ENCODE data around the gene OR4P4.

OR4P4 gene

DNA sequence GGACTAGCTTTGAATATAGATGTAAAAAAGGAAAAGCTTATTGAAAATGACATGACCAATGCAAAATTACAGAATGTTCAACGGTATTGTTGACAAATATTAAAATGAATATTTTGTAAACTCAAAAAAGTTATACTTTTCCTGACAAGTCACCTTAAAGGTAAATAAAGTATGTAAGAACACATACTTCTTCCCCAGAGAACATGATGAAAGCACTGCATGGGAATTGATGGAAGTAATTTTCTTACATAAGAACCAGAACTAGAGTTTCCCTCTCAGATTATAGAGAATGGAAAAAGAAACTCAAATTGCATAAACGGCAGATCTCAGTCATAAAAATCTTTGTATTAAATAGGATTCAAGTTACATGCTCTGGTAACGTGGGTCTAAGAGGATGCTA lies at the start of gene OR4P4:
Gene OR4P4, plus strand, starts transcription at position 301 of the 400 bp plus-strand sequence.
- no peak for DNase-seq

DNA sequence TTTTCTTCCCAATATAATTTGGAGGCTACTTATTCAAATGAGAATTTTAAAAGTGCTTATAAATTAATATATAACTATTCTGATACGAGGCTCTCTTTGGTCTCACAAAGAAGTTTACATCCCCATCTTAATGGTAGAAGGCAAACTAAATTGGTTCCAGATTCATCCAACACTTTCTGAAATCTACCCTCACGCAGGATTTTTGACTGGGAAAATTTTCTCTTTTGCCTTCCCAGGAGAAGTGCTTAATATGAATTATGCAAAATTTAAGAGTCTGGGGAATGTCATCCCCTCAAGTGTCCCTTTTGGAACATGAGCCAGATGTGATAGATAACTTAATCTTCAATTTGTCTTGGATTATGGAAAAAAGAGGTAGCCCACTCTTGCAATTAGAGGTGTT lies 27.4 kb upstream of the OR4P4 start, which contains the start of gene OR4C11:
Gene OR4C11, minus strand, starts transcription at position 101 of the 400 bp plus-strand sequence. CDS start 3,272 bp downstream, outside the sequence.
- no peak for DNase-seq

DNA sequence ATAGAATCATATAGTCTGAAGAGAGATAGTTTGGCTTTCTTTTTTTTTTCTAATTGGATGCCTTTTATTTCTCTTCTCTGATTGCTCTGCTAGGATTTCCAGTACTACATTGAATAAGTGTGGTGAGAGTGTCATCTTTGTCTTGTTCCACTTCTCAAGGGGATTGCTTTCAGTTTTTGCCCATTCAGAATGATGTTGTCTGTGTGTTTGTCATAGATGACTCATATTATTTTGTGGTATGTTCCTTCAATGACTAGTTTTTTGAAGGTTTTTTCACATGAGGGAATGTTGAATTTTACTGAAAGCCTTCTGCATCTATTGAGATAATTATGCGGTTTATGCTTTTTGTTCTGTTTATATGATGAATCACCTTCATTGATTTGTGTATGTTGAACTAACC lies 10.4 kb upstream of the OR4P4 start:
- DNase-seq: no peak

DNA sequence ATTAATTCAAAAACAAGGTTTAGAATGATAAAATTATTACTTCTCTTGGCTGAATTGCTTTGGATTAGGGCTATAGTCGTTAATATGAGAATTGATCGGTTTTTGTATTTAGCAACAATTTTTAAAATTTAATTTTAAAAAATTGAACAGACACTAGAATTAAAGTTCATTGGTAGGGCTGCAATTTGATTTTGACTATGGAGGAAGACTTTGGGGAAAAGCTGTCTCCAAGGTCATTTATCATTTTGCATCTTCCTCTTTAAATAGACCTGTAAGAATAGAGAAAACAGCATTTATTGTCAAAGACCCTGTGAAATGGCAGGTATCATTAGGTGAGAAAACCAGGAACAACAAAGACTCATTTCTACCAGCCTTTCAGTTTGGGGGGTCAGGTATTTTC lies 13.1 kb downstream of the OR4P4 start, which contains the start of gene OR4S2:
Gene OR4S2, plus strand, starts transcription at position 301 of the 400 bp plus-strand sequence. CDS start 2,577 bp downstream, outside the sequence.
- no peak for DNase-seq

DNA sequence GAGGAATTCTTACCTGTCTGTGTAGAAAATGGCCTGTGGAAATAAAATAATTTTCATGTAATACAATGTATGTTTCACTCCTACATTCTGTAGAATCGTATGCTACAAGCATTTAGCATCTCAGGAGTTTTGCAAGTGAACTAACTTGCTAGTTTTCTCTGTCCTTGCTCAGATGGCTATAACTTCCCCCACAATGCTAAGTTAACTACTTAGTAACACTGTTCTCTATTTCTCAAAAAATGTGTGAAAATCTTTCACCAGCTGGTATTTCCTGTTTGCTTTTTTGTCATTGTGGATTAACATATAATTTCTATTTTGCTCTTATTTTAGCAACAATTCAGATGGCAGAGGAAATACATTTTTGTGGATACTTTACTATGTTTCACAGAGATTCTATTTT lies 17.6 kb downstream of the OR4P4 start:
- no peak for DNase-seq

DNA sequence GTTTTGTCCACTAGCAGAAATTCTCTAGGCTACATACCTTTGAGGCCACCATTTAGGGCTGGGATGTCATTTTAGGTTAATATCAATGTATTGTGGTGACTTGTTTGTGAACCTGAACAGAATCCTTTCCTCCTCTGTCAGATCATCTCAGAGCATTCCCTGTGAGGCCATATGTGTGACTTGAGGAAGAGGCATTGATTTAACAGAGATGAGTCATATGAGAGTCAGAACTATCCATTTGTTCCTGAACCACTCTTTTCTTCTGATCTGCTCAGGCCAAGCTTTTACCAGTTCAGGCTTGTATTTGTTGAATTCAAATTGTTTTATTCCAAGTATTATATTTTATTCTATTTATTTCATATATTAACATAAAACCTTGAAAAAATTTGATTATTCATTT lies 20.2 kb downstream of the OR4P4 start:
- no peak for DNase-seq

DNA sequence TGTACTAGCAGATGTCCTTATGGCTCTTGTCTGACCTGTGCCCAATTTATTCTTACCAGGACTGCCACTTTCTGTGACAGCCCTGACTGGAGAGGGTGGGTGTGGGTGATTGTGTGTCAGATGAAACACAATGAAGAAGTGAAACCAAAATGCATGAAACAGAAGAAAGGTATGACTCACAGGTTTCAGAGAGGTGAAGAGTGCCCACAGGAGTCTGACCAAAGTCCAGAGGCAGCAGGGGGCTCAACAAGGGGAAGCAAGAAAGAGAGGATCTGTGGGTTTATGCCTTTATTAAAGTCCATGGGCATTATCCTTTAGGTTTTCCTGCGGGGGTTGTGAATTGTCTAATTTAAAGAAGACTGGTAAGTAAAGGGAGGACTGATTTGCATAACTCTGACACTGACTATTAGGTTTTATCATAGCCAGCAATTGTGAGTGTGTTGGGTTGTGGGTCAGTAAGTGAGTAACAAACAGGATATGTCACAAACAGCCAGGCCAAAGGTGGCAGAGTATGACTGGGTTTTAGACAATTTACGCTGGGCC lies 23.2 kb downstream of the OR4P4 start:
- no peak for DNase-seq

DNA sequence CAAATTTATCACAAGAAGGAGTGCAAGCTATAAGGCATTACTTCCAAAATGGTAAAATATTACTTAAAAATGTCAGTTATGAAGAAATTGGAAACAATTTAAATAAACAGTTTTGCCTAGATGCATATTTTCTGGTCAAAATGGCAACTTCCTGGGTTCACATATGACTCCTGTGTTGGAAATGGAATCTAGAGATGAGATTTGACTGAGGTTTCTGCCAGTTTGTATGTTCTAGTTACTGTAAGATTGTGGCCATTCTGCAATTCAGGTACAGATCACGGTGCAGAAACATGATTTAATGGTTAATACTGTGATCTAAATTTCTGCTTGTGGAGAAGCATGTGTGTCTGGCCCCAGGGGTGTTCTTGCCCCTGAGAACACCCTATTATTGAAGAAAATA lies 23.7 kb downstream of the OR4P4 start:
- no peak for DNase-seq

DNA sequence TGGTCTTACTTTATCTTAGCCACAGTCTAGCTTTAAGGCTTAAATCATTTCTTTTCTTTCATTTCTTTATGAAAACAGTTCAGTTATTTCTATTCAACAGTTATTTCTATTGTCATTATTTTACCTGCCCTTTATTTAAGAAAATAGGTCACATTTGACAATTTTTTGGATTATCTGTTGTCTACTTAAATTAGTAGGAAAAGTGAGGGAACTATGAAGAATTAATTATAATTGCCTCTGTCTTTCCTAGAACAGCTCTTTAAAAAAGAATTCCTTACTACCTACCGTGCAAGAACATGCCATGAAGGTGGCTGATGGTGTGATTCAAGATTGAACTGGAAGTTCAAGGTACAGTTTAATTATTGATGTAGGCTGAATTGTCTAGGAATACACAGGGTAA lies 27.0 kb downstream of the OR4P4 start, which contains the start of gene OR4C6:
Gene OR4C6, plus strand, starts transcription at position 301 of the 400 bp plus-strand sequence. CDS start 2,966 bp downstream, outside the sequence.
- DNase-seq: no peak

DNA sequence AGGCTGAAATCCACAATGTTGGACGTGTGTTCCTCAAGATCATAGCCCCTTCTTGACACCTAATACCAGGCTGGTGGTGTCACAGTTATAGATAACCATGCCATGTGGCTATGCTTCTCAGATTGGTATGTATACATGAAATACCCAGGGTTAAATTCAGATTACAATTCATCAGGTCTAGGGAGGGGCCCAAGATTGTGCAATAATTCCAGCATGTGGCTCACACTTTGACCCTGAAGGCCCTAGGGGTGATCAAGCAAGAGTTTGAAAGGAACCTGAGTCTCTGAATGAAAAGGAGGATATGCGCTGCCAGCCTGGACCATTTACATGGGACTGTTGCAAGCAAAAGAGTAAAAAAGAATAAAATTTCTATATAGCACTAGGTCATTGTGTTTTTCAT lies 34.5 kb downstream of the OR4P4 start:
- no peak for DNase-seq

DNA sequence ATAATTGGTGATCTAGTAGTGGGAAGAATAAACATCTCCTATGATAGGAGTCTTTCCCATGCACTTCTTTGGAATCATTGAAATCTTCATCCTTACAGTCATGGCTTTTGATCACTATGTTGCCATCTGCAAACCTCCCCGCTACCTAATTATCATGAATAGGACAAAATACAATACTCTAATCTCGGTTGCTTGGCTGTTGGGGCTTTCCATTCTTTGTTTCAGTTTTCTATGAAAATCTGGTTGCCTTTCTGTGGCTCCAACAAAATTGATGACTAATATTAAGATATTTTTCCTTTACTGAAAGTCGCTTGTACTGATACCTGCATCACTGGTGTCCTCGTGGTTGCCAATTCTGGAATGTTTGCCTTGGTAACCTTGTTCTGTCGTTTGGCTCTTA lies 38.9 kb downstream of the OR4P4 start:
- no peak for DNase-seq

Data from hematopoietic multipotent progenitor cell treated with erythropoietin and hydrocortisone succinate and interleukin-3 and kit ligand, for 8 days (in vitro differentiated cells).